C4-2B (cell line): ENCODE results near the gene MASTL.

ENCODE experiments used
- CTCF ChIP-seq: fragments of 450-650 bp; conservative IDR thresholded peaks from 2 replicates; pipeline ENCODE4 v1.5.1; 2017; ENCODE audit warnings: mild to moderate bottlenecking
- ZFX ChIP-seq: fragments of 450-650 bp; IDR thresholded peaks from 2 replicates; pipeline ENCODE4 v1.6.1; 2017

GRCh38 chr10:27138277-27138676 lies 16.9 kb upstream of the MASTL start:
- TF ChIP-seq CTCF, result no peak
- TF ChIP-seq ZFX, result no peak
